GM12865 (cell line): Measurements from ENCODE around the gene RNASEH2A.

Experiments used
- DNase-seq: peaks from one replicate; pipeline ENCODE4 v3.0.0; 2010; ENCODE audit warnings: low read depth
- H3K4me3 ChIP-seq: 2 replicates; pipeline ENCODE4 v1.5.1; 2011; ENCODE audit warnings: mild to moderate bottlenecking, low read depth, low read length, control low read depth
- TF ChIP-seq, protein P1 (sequence below): IDR thresholded peaks from 2 replicates; pipeline ENCODE4 v1.5.1; 2011; ENCODE audit warnings: low read length, control low read depth, low read depth, inconsistent platforms; ENCODE audit not compliant: insufficient read depth; ENCODE audit errors: missing control alignments

Gene RNASEH2A

GRCh38 chr19:12834976-12835757 lies 28.8 kb downstream of the RNASEH2A start:
- DNase-seq = no peak
- no peak overlapping the region for H3K4me3 ChIP-seq
- TF ChIP-seq, protein P1, sequence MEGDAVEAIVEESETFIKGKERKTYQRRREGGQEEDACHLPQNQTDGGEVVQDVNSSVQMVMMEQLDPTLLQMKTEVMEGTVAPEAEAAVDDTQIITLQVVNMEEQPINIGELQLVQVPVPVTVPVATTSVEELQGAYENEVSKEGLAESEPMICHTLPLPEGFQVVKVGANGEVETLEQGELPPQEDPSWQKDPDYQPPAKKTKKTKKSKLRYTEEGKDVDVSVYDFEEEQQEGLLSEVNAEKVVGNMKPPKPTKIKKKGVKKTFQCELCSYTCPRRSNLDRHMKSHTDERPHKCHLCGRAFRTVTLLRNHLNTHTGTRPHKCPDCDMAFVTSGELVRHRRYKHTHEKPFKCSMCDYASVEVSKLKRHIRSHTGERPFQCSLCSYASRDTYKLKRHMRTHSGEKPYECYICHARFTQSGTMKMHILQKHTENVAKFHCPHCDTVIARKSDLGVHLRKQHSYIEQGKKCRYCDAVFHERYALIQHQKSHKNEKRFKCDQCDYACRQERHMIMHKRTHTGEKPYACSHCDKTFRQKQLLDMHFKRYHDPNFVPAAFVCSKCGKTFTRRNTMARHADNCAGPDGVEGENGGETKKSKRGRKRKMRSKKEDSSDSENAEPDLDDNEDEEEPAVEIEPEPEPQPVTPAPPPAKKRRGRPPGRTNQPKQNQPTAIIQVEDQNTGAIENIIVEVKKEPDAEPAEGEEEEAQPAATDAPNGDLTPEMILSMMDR = no peak

DNA sequence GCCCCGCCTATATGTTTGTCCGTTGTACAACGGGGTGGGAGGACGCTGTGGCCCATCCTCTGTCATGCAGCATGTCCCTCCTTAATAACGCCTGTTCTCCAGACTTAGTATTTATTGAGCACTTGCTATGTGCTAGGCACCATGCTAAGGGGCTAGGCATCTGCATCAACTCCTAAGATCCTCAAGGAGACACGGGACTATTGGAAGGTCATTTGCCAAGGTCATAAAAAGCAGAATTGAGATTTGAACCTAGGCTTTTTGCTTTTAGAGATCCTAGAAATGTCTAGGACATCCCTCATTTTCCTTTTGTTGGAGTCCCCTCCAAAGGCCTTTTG lies 30.1 kb downstream of the RNASEH2A start:
- no peak for DNase-seq
- no peak overlapping the region for H3K4me3 ChIP-seq
- TF ChIP-seq, protein P1 = no peak

GRCh38 chr19:12837225-12837624 lies 30.8 kb downstream of the RNASEH2A start:
- no peak overlapping the region for H3K4me3 ChIP-seq
- no peak for DNase-seq
- TF ChIP-seq, protein P1 = no peak

DNA sequence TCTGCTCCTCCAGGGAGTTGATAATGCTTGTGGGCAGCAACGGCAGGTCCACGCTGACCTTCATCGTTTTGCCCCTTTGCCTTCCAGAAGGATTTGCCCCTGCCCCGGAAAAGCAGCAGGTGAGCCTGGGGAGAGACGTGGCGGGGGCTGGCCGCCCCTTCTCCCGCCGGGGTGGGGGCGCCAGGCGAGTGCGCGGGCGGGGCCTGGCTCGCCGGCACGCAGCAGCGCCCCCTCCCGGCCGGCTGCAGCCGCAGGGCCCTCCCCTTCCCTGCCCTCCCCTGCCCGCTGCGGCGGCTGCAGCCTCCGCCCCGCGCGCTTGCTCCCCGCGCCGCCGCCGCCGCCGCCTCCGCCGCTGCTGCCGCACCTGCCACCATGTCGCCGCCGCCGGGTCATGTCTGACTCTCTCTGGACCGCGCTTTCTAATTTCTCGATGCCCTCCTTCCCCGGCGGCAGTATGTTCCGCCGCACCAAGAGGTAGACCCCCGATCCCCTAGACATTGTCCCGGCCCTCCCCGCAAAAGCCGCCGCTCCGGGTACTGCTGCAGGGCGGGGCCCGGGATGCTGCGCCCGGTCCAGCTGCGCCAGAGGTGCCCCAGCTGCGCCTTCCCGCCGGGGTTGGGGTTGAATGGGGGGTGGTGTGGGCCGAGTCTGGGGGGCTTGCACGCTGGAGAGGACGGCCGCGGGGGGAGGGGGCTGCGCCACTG lies 31.9 kb downstream of the RNASEH2A start, which contains the start of gene MAST1:
MAST1 (plus strand) TSS at position 334 of the 704 bp plus-strand sequence; CDS start at position 392, 58 bp downstream.
- no peak within 1 kb of the TSS for H3K4me3 ChIP-seq
- DNase-seq = peak; percentile 39
- TF ChIP-seq, protein P1 = peak; percentile 47

GRCh38 chr19:12838886-12839756 lies 32.7 kb downstream of the RNASEH2A start:
- H3K4me3 ChIP-seq = no peak overlapping the region
- DNase-seq = no peak
- TF ChIP-seq, protein P1 = no peak
